DMS79 treated with DMSO at 0.1 percent for 48 hours (cell line): ENCODE results near the gene ARL17B.
"Not testable (repeated sequence)": the region's sequence is repeated elsewhere in the genome, so short reads cannot be mapped to it uniquely, and the experiment has no call there.

Source experiments
- DNase-seq: peaks from one replicate; lab custom pipeline; 2025; lab: John Stamatoyannopoulos, UW

ARL17B gene

DNA sequence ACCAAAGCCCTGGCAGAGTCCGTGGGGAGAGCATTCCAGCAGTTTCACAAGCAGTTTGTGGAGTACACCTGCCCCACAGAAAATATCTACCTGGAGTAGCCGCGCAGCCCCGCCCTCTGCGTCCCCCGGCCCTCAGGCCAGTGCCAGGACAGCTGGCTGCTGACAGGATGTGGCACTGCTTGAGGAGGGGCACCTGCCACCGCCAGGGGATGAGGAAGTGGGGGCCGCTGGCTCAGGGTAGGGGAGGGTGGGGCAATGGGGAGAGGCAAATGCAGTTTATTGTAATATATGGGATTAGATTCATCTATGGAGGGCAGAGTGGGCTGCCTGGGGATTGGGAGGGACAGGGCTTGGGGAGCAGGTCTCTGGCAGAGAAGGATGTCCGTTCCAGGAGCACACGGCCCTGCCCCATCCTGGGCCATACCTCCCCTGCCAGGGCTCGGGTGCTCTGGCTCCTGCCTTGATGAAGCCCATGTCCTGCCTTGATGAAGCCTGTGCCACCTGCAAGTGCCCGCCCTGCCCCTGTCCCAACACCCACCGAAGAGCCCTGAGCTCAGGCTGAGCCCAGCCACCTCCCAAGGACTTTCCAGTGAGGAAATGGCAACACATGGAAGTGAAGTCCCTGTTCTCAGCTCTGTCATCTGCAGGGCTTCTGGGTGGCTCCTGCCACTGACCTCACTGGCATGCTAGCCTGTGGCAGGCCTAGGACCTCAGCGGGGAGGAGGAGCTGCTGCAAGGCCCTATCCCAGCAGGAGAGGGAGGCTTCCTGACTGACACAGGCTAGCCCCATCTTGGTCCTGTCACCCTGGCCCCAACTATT lies 116.4 kb downstream of the ARL17B start:
- DNase-seq, result not testable (repeated sequence)

DNA sequence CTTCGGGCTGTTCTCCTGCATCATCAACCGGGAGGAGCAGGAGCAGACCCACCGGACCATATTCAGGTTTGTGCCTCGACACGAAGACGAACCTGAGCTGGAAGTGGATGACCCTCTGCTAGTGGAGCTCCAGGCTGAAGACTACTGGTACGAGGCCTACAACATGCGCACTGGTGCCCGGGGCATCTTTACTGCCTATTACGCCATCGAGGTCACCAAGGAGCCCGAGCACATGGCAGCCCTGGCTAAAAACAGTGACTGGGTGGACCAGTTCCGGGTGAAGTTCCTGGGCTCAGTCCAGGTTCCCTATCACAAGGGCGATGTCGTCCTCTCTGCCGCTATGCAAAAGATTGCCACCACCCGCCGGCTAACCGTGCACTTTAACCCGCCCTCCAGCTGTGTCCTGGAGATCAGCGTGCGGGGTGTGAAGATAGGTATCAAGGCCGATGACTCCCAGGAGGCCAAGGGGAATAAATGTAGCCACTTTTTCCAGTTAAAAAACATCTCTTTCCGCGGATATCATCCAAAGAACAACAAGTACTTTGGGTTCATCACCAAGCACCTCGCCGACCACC lies 117.1 kb downstream of the ARL17B start:
- DNase-seq, result not testable (repeated sequence)

DNA sequence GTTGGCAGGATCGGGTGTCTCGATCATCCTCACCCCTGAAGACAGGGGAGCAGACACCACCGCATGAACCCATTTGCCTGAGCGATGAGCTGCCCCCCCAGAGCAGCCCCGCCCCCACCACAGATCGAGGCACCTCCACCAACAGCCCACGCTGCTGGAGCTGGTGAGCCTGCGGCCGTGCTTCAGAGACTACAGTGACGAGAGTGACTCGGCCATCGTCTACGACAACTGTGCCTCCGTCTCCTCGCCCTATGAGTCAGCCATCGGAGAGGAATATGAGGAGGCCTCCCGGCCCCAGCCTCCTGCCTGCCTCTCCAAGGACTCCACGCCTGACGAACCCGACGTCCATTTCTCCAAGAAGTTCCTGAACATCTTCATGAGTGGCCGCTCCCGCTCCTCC lies 117.6 kb downstream of the ARL17B start:
- not testable (repeated sequence) for DNase-seq

DNA sequence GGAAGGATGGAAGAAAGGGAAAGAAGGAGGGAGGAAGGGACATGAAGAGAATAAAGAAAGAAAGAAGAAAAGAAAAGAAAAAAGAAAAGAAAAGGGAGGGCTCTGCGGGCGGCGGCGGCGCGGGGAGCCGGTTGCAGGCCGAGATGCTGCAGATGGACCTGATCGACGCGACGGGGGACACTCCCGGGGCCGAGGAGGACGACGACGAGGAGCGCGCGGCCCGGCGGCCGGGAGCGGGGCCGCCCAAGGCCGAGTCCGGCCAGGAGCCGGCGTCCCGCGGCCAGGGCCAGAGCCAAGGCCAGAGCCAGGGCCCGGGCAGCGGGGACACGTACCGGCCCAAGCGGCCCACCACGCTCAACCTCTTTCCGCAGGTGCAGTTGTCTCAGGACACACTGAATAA lies 118.1 kb downstream of the ARL17B start:
- DNase-seq, result not testable (repeated sequence)

DNA sequence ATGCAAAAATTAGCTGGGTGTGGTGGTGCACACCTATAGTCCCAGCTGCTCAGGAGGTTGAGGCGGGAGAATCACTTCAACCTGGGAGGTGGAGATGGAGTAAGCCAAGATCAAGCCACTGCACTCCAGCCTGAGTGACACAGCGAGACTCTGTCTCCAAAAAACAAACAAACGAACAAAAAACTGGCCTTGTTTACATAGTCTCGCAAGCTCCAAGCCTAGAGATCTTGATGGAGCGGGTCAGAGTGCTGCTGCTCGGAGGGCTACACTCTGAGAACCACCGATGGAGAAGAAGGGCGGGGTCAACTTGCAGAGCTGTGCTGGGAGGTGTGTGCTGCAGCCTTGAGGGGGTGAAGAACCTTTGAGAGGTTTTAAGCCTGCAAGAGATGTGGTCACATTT lies 130.2 kb downstream of the ARL17B start:
- DNase-seq, result peak; percentile 18

DNA sequence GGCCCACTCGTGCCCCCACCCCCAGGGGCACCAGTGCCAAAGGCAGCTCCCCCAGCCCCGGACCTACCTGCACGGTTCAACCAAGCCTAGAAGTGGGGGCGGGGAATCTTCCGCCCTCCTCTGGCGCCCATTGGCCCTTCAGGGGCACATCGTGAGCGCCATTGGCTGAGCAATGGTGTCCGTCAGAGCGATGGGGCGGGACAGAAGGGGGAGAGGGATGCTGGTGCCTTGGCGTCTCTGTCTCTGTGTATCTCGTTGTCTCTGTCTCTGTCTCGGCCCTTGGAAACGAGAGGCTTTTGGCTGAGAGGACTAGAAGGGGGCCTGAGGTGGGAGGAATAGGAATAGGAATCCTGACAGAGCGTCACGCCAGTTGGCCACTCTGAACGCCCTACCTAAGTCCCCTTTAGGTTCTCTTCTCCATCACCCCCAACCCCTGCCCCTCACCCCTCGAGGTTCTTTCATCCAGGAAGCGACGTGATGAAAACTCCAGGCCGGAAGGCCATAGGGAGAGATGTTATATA lies 136.2 kb downstream of the ARL17B start:
- DNase-seq, result peak; percentile 89

DNA sequence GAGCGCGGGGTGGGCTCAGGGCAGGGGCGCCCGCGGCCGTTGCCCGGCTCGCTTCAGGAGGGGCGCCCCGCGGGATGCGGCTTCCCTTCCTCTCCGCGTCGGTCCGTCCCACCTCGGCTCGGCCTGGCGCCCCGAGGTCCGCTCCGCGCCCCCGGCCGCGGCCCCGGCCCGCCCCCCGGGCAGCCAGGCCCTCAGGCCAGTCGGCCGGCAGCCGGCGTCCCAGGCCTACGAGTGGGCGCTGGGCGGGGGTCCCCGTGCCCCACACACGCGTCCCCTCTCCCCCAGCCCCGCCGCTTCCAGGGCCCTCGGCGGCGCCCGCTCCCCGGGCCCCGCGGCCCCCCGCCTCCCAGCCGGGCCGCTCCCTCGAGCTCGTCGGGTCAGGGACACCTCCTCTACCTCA lies 136.7 kb downstream of the ARL17B start:
- not testable (repeated sequence) for DNase-seq
